Small intestine (tissue), 7 donors: ENCODE data around the gene XYLT1. TPM values are rescaled to one million over a fixed set of nuclear protein-coding genes. Genes with fewer than 3 reads are reported as not detected.

ENCODE experiments used
- DNase-seq, 2 donors: peaks; one replicate each; pipeline versions ENCODE4 v3.0.0 to v3.0.0-alpha.2; 2013
- FAIRE-seq: peaks from 2 replicates; lab custom pipeline; 2012; peaks lifted over from hg19 to GRCh38; lab: Jason Lieb, UNC
- H3K27ac ChIP-seq, 3 donors: one replicate each; pipeline ENCODE4 v1.5.1; 2013; ENCODE audit warnings: low read length in 2 of 3, mild to moderate bottlenecking in 2 of 3, control low read depth in 1 of 3, inconsistent platforms in 1 of 3, low read depth in 1 of 3, moderate library complexity in 1 of 3
- H3K27me3 ChIP-seq, 3 donors: one replicate each; pipeline ENCODE4 v1.6.1; 2013; ENCODE audit warnings: low read length in 3 of 3, inconsistent platforms in 1 of 3; ENCODE audit not compliant: control insufficient read depth in 3 of 3, insufficient read depth in 3 of 3
- H3K36me3 ChIP-seq, 3 donors: one replicate each; pipeline ENCODE4 v1.6.1; 2013; ENCODE audit warnings: low read length in 3 of 3, inconsistent platforms in 1 of 3, low read depth in 1 of 3, mild to moderate bottlenecking in 1 of 3, moderate library complexity in 1 of 3; ENCODE audit not compliant: control insufficient read depth in 3 of 3, insufficient read depth in 2 of 3
- H3K4me1 ChIP-seq, 3 donors: one replicate each; pipeline ENCODE4 v1.6.1; 2013; ENCODE audit warnings: low read length in 2 of 3, inconsistent platforms in 1 of 3, low read depth in 1 of 3, mild to moderate bottlenecking in 1 of 3, moderate library complexity in 1 of 3; ENCODE audit not compliant: control insufficient read depth in 3 of 3, insufficient read depth in 2 of 3
- H3K4me3 ChIP-seq, 3 donors: one replicate each; pipeline ENCODE4 v1.5.1; 2013; ENCODE audit warnings: low read length in 3 of 3, control low read depth in 1 of 3, inconsistent platforms in 1 of 3, low read depth in 1 of 3, mild to moderate bottlenecking in 1 of 3, moderate library complexity in 1 of 3
- H3K9me3 ChIP-seq, 2 donors: one replicate each; pipeline ENCODE4 v1.6.1; 2013; ENCODE audit warnings: low read depth in 1 of 2, low read length in 1 of 2; ENCODE audit not compliant: control insufficient read depth in 2 of 2, insufficient read depth in 1 of 2
- whole genome bisulfite sequencing, 3 donors: extraction: QIAGEN DNeasy Blood & Tissue Kit; methylation state at CpG; one replicate each; pipeline ENCODE4 v1.1.7; 2013; 5-methylcytosine and 5-hydroxymethylcytosine counted together
- polyA plus RNA-seq, 4 donors: library from polyadenylated mRNA; stranded (reverse) in 3 of 4; unstranded in 1 of 4; fragments of 200-250 nt in 3 of 4; fragments of 120-200 nt in 1 of 4; gene quantifications; one replicate each; pipeline versions ENCODE4 v1.2.1 to v1.2.3, GENCODE V29; 2013
- donor health status: healthy with polysubstance abuse.
- donor health status: control.
- donor health status: control.
- donor health status: Bipolar disorder and iron deficiency.
- donor health status: healthy.

Gene XYLT1
- polyA plus RNA-seq, 4 donors: 1.9 to 11.2 (median 4.1) TPM

GRCh38 chr16:17360693-17361122, 110.1 kb downstream of the XYLT1 start:
- FAIRE-seq (no peak), DNase-seq (no peak)
- H3K27ac ChIP-seq: no peak overlapping the region
- H3K4me3 ChIP-seq: no peak overlapping the region
- H3K27me3 ChIP-seq: no peaks in the 10 kb centered on the region
- WGBS, 3 donors: 93 to 94% (median 94%) methylated on average over 7 of the region's 7 CpGs
- peaks cover 0 to 17% (median 6%) of the 10 kb centered on the region in 3 donors for H3K4me1 ChIP-seq
- no peaks in the 10 kb centered on the region for H3K9me3 ChIP-seq
- H3K36me3 ChIP-seq: peaks cover 0 to 9% (median 0%) of the 10 kb centered on the region in 3 donors

- H3K4me1 ChIP-seq: peaks cover 0 to 13% (median 6%) of the 10 kb centered on the region in 3 donors
- no peaks in the 10 kb centered on the region for H3K27me3 ChIP-seq
- H3K27ac ChIP-seq: peak overlapping the region in 2 of 3 donors; percentile 16 to 28
- no peak for DNase-seq
- no peak for FAIRE-seq
- H3K4me3 ChIP-seq: no peak overlapping the region
- H3K36me3 ChIP-seq: peaks cover 0 to 11% (median 0%) of the 10 kb centered on the region in 3 donors
- H3K9me3 ChIP-seq: no peaks in the 10 kb centered on the region
- WGBS, 3 donors: 56 to 67% (median 61%) methylated on average over 5 of the region's 5 CpGs
These were observed 110.9 kb downstream of the XYLT1 start for GRCh38 chr16:17359788-17360390.

GRCh38 chr16:17358846-17359245, 111.9 kb downstream of the XYLT1 start:
- WGBS, 3 donors: 70 to 87% (median 85%) methylated on average over 3 of the region's 3 CpGs
- Histone ChIP-seq H3K27me3 (no peaks in the 10 kb centered on the region), H3K9me3 (no peaks in the 10 kb centered on the region), H3K27ac (no peak overlapping the region), H3K36me3 (peaks cover 0 to 20% (median 0%) of the 10 kb centered on the region in 3 donors), H3K4me3 (no peak overlapping the region), H3K4me1 (peaks cover 0 to 11% (median 6%) of the 10 kb centered on the region in 3 donors)
- FAIRE-seq (no peak), DNase-seq (no peak)

GRCh38 chr16:17358355-17358754, 112.4 kb downstream of the XYLT1 start:
- FAIRE-seq: no peak
- Histone ChIP-seq H3K36me3 (peaks cover 0 to 20% (median 0%) of the 10 kb centered on the region in 3 donors), H3K27me3 (no peaks in the 10 kb centered on the region), H3K4me3 (no peak overlapping the region), H3K9me3 (no peaks in the 10 kb centered on the region), H3K4me1 (peaks cover 0 to 11% (median 6%) of the 10 kb centered on the region in 3 donors), H3K27ac (no peak overlapping the region)
- no peak for DNase-seq
- WGBS, 3 donors: 83 to 92% (median 92%) methylated on average over 8 of the region's 8 CpGs

- peaks cover 0 to 20% (median 0%) of the 10 kb centered on the region in 3 donors for H3K36me3 ChIP-seq
- H3K27ac ChIP-seq: no peak overlapping the region
- 85 to 91% (median 87%) methylated on average over 13 of the region's 13 CpGs for WGBS, 3 donors
- FAIRE-seq: no peak
- no peaks in the 10 kb centered on the region for H3K27me3 ChIP-seq
- H3K9me3 ChIP-seq: no peaks in the 10 kb centered on the region
- DNase-seq: no peak
- H3K4me1 ChIP-seq: peaks cover 0 to 11% (median 6%) of the 10 kb centered on the region in 3 donors
- no peak overlapping the region for H3K4me3 ChIP-seq
These were observed 113.3 kb downstream of the XYLT1 start for GRCh38 chr16:17357307-17358062.

- Histone ChIP-seq H3K27ac (peak overlapping the region in 1 of 3 donors; percentile 17), H3K27me3 (no peaks in the 10 kb centered on the region), H3K4me1 (peaks cover 0 to 11% (median 4%) of the 10 kb centered on the region in 3 donors), H3K36me3 (peaks cover 0 to 20% (median 0%) of the 10 kb centered on the region in 3 donors), H3K4me3 (no peak overlapping the region), H3K9me3 (no peaks in the 10 kb centered on the region)
- DNase-seq (peak; percentile 22 to 42), FAIRE-seq (no peak)
- WGBS, 3 donors: 32 to 64% (median 43%) methylated on average over 11 of the region's 11 CpGs
These were observed 114.4 kb downstream of the XYLT1 start for GRCh38 chr16:17356243-17356933.

- peaks cover 0 to 5% (median 4%) of the 10 kb centered on the region in 3 donors for H3K4me1 ChIP-seq
- no peaks in the 10 kb centered on the region for H3K27me3 ChIP-seq
- FAIRE-seq (no peak), DNase-seq (no peak)
- H3K27ac ChIP-seq: no peak overlapping the region
- no peaks in the 10 kb centered on the region for H3K9me3 ChIP-seq
- H3K36me3 ChIP-seq: peaks cover 0 to 20% (median 0%) of the 10 kb centered on the region in 3 donors
- 51 to 81% (median 76%) methylated on average over 4 of the region's 4 CpGs for WGBS, 3 donors
- H3K4me3 ChIP-seq: no peak overlapping the region
These were observed 116.1 kb downstream of the XYLT1 start for GRCh38 chr16:17354685-17355084.

- H3K4me1 ChIP-seq: peaks cover 0 to 4% (median 4%) of the 10 kb centered on the region in 3 donors
- DNase-seq (no peak), FAIRE-seq (no peak)
- H3K27ac ChIP-seq: no peak overlapping the region
- no peaks in the 10 kb centered on the region for H3K9me3 ChIP-seq
- WGBS, 3 donors: 70 to 90% (median 89%) methylated on average over 10 of the region's 10 CpGs
- no peaks in the 10 kb centered on the region for H3K27me3 ChIP-seq
- peaks cover 0 to 20% (median 0%) of the 10 kb centered on the region in 3 donors for H3K36me3 ChIP-seq
- no peak overlapping the region for H3K4me3 ChIP-seq
These were observed 116.6 kb downstream of the XYLT1 start for GRCh38 chr16:17354141-17354601.
